Muscle of arm (tissue), 12 donors: Measurements from ENCODE around the gene HOXC13. TPM values are rescaled to one million over a fixed set of nuclear protein-coding genes. Genes with fewer than 3 reads are reported as not detected.

Experiments
- DNase-seq: peaks from one replicate; pipeline ENCODE4 v3.0.0-alpha.2; 2013
- polyA plus RNA-seq, 12 donors: library from polyadenylated mRNA; unstranded; fragments of 120-200 nt; gene quantifications; one replicate each; pipeline ENCODE4 v1.2.1, GENCODE V29; 2013; ENCODE audit not compliant: insufficient read length in 12 of 12

HOXC13 gene
- polyA plus RNA-seq, 12 donors, result 0.28 to 1.4 (median 0.86) TPM; not detected in 9

- no peak for DNase-seq
Measured at GRCh38 chr12:53954694-53955035, 16.0 kb downstream of the HOXC13 start, which contains the start of gene HOXC12. HOXC12 (plus strand) TSS chr12:53954903; CDS start chr12:53954930, 27 bp downstream.

- DNase-seq, result no peak
Measured at GRCh38 chr12:53955036-53955775, 16.6 kb downstream of the HOXC13 start.

- no peak for DNase-seq
Measured at GRCh38 chr12:53955776-53956250, 17.2 kb downstream of the HOXC13 start.

GRCh38 chr12:53956251-53956887 is 17.7 kb downstream of the HOXC13 start:
- DNase-seq, result no peak

GRCh38 chr12:53956914-53957536 is 18.4 kb downstream of the HOXC13 start:
- DNase-seq, result no peak

- DNase-seq, result no peak
Measured at GRCh38 chr12:53958128-53958527, 19.5 kb downstream of the HOXC13 start.

- no peak for DNase-seq
Measured at GRCh38 chr12:53959314-53959713, 20.7 kb downstream of the HOXC13 start.

- no peak for DNase-seq
Measured at GRCh38 chr12:53960187-53961024, 21.8 kb downstream of the HOXC13 start.

GRCh38 chr12:53961025-53961761 is 22.6 kb downstream of the HOXC13 start:
- no peak for DNase-seq

GRCh38 chr12:53963005-53963404 is 24.4 kb downstream of the HOXC13 start:
- DNase-seq, result no peak

GRCh38 chr12:53963434-53964314 is 25.0 kb downstream of the HOXC13 start:
- DNase-seq, result no peak

GRCh38 chr12:53964315-53964713 is 25.7 kb downstream of the HOXC13 start:
- DNase-seq, result no peak

GRCh38 chr12:53965281-53966084 is 26.9 kb downstream of the HOXC13 start:
- no peak for DNase-seq

- DNase-seq, result no peak
Measured at GRCh38 chr12:53966085-53966384, 27.4 kb downstream of the HOXC13 start.

GRCh38 chr12:53966385-53967133 is 27.9 kb downstream of the HOXC13 start:
- no peak for DNase-seq

GRCh38 chr12:53967421-53967925 is 28.8 kb downstream of the HOXC13 start:
- DNase-seq, result no peak

- DNase-seq, result no peak
Measured at GRCh38 chr12:53968214-53969127, 29.8 kb downstream of the HOXC13 start.
